SIG-M5 treated with dmso at 0.1 percent for 504 hours (cell line): ENCODE data around the gene PHIP.

Source experiments
- DNase-seq: peaks from one replicate; lab custom pipeline; 2025; ENCODE audit not compliant: unreplicated experiment; lab: John Stamatoyannopoulos, UW

PHIP gene

DNA sequence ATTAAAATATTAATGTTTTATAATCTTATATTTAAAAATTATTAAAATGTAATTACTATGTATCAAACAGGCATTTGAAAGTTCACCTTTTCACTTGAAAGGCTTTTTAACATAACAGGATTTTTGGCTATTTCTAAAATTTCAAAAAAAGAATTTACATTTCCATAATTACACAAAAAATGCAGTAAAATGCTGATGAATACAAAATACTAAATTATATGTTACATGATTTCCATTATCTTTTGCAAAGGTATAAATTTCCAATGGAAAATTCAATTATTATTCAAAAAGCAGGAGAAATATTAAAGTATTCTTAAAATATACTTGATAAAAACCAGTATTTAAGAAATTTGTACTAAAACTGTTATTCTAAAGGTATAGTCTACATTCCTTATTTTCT is 66.1 kb downstream of the PHIP start:
- DNase-seq, result no peak

DNA sequence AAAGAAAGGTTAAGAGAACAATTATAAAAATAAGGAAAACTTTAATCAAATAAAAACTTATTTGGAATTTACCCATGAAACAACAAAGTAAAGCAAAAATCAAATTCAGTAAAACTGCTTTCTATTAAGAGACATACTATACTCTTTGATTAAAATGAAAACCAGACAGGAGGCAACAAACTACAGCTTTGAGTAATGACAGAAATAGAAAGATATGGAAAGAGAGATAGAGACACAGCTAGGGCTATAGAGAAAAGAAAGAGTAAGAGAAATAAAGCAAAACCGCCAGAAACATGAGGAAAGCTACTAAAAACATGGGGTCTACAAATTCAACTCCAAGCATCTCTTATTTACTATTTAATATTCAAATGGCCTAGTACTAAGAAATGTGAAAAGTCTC is 67.6 kb downstream of the PHIP start:
- no peak for DNase-seq

DNA sequence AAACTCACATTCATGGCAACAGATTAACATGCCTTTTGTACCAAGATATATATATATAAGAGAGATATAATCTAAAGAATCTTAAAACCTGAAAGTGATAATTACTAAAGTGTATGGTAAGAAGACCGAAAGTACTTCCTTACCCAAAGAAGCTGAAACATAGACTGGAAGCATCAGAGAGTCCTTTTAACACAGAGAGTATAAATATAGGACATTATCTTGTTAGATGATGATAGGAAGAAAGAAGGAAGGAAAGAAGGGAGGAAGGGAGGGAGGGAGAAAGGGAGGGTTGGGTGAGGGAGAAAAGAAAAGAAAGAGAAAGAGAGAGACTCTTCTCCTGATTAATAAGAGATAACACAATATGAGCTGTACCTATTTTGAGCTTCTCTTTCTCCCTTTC is 68.2 kb downstream of the PHIP start:
- DNase-seq, result no peak

DNA sequence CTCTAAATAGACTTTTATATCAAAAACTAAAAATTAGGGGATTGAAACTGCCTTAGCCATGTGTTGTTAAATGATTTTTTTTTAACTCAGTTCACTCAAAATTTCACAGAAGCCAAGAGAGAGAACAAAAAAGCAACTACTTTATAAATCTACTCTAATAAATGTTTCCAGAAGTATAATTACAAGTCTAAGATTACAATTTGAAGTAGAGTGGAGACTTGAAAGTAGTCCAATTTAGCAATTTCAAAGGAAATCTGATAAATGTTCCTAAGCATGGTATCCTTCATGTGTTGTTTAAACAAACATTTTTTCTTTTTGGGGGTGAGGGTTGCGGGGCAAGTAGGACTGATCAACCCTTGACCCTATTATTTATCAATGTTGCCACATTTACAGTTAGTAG is 72.6 kb downstream of the PHIP start:
- DNase-seq, result no peak

DNA sequence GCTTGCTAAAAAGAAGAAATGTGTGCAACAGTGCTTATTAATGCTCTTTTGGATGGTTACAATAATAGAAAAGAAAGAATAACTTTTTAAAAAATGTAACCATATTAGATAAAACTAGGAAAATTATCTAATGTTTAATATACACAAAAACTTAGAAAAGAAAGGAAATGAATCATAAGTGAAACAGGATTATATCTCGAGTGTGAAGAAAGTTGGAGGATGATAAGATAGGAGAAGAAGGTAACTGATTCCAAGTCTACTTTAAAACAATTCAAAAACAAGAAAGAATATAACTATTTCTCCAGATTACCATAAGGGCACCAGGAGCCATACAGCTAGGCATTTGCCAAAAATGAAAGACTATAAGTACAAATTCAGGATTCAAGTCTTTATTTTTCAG is 73.0 kb downstream of the PHIP start:
- DNase-seq, result no peak

DNA sequence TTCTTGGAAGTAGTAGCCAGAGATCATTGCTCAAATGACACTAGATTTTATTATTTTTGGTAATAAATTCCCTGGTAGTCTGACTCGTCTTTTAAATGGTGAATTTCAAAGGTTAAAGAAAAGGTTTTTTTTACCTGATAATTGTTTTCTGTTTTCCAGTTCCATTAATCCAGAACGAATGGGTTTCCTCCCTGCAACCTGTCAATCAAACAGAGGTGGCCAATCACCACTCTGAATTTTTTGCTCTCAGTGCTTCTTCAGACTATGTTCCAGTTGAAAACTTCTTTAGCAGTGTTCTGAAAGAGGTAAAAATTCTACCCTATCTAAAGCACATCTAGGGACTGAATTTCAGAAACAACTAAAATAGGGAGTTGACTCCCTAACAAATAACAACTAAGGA is 73.8 kb downstream of the PHIP start:
- DNase-seq, result no peak

DNA sequence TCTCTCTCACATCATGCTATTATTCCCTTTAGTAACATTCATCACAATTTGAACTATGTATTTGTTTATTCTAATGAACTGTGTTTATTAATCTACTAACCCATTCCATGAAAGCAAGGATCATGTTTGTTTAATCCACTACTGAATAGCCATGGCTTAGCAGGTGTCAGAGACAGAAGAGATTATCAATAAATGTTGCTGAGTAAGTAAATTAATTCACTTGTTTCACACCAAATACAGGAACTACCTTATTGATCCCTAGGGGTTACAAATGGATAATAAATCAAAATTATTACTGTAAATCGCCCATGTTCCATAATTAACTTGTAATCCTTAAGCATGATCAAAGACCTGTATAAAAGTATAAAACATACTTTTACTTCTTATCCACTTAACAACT is 76.6 kb downstream of the PHIP start:
- no peak for DNase-seq

DNA sequence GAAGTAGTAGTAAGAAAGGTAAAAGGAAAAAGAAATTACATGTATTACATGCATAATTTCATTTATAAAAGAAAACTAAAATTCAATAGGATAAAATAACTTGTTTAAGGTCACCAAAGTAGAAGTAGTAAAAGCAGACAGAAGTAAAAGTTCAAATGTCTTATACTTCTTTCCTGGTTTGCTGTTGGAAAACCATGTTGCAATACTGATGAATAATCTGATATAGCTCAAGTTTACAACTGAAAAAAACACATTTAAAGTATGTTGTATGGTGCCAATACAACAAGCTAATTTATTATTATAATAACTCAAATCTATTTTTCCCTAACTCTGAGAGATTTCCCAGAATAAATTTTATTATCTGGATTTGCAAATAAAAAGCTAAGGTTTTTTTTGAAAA is 78.3 kb downstream of the PHIP start:
- DNase-seq, result no peak

DNA sequence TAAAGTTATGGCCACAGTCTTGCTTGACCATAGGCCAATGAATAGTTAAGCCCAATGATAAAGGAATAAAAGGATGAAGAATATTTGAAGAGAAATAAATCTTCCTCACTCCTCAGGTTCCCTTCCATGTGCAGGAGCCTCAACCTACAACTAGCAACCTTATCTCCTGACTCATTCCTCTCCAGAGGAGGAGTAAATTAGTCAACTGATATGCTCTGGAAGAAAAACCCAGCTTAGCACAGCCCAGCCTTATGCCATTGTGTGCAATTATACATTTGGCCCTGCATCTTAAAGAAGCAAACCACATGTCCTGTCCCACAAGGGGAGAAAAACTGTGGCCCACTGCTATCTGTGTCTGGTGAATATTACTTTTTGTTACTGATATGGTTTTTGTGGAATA is 82.1 kb downstream of the PHIP start:
- no peak for DNase-seq

DNA sequence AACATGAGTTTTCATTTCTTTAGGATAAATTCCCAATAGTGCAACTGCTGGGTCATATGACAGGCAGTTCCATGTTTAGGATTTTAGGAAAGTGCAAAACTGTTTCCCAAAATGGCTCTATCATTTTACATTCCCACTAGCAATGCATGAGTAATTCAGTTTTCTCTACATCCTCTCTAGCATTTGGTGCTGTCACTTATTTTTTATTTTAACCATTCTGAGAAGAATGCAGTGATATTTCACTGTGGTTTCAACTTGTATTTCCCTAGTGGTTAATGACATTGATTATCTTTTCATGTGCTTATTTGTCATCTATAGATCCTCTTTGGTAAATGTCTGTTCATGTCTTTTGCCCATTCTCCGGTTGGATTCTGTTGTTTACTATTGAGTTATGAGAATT is 82.7 kb downstream of the PHIP start:
- DNase-seq, result no peak

DNA sequence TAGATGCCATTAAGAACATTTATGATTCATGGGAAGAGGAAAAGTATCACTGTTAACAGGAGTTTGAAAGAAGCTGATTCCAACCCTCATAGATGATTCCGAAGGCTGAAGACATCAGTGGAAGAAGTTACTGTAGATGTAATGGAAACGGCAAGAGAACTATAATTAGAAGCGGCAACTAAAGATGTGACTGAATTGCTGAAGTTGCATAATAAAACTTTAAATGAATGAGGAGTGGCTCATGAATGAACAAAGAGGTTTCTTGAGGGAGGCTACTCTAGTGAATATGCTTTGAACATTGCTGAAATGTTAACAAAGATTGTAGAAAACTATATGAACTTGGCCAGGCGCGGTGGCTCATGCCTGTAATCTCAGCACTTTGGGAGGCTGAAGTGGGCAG is 84.1 kb downstream of the PHIP start:
- DNase-seq, result no peak

DNA sequence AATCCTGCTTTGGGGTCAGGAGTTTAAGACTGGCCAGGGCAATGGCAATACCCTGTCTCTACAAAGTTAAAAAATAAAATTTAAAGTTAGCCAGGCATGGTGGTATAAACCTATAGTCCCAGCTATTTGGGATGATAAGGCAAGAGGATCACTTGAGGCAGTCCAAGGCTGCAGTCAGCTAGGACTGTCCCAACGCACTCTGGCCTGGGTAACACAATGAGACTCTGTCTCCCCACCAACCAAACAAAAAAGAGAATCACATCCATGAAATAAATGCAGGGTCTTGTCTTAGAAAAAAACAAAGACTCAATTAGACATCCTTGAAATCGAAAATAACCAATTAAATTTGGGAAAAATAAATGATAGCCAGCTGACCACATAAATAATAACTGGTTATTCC is 88.9 kb downstream of the PHIP start:
- DNase-seq, result no peak

DNA sequence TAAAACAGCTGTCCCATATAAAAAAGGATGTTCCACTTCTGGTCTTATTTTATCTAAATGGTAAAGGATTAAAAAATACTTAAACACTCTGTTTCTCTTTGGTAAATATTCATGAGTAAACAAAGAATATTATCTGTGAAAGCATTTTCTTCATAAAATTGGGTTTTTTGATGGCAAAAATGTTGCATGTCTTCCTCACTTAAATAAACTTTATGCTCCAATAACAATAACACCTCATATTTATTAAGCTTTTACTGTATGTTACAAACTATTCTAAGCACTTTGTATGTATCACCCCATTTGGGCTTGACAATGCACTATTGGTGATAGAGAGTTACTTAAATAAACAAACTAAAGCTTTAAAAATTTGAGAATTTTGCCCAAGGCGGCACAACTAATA is 91.9 kb downstream of the PHIP start:
- DNase-seq, result no peak

DNA sequence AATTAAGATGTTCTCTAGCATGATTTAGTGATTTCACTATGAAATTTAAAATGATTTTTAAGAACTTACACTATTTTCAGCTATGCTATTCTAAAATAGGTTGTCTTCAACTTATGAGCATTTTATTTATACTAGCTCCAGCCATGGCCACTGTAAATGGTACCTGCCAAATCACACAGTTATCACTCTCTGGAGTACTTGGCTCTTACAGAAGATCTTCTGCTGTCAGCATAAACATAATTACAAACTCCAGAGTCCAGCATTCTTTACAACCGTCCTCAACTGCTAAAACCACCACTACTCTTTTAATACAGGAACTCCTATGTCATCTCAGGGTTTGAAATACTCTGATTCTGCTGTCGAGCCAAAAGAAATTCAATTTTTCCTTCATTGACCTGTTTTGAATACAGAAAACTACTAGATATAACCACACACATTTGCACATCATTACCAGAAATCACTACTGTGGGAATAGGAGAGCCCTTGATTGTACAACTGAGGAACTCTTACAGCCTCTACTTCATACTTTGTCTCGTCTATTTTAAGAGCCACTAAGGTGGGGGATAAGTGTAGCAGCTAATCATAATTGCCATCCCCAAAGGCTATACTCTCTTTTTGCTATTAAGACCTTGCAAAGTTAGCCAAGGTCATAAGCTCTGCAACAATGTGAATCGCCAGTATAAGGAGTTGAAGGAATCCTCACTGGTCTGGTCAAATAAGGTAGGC is 93.7 kb downstream of the PHIP start:
- no peak for DNase-seq

DNA sequence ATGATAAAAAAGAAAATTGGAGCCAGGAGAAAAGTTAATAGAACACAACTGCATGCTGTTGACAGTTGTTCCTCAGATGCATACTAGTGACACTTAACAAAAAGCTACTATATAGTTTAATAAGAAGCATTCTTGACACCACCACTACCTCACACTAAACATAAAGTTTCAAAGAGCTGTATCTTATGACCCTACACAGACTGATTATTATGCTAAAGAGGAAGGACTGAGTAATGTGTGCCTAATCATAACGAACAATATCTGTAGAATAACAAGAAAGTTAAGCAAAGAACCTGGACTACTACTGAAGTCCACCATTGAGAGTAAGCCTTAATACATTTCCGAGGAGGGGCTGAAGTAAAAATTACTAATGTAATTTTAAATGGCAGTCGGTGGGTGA is 110.9 kb downstream of the PHIP start:
- no peak for DNase-seq

DNA sequence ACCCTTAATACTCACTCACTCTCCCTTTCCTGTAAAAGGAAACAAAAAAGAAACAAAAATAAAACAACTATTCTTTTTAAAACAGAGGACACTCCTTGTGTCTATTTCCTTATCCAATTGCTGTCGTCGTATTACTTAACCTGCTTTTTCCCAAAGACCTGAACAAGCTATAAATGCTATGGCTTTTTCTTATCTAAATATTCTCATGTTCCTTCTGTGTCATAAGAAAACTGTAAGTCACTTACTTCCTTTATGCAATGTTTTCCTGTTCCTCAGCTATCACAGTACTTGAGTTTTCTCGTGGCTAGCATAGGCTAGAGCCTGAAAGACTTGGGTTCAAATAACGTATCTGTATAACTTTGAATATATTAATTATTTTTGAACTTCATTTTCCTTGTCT is 111.5 kb downstream of the PHIP start:
- DNase-seq, result no peak

DNA sequence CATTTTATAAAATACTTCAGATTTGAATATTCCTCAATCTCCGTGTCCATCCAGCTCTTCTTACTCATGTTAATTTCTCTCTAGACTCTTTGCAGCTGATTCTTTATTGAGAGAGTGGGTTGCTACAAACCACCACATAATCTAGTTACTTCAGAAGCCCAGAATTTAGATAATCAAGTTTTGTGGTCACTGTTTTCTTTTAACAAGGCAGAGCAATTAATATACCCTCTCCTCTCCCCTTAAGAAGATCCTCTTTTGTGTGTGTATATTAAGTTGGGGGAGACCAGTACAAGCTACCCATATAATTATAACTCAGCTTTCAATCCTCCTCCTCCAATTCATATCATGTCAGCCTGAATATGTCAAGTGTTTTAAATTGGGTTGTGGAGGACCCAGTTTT is 115.6 kb downstream of the PHIP start:
- no peak for DNase-seq

DNA sequence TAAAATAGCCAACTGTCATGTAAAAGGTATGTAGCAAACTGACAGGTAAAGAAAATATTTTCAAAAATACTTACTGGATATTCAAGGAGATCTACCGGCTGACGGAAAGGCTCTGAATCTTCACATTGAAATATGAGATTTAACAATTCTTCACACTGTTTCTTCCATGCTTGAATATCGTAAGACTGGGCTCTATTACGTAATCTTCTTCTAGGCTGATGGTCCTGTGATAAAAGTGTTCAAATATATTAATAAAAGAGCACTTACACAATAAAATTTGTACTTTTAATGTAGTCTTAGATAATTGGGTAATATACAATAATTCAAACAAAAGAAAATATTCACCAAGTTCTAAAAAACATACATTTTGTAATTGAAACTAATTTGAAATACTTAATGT is 123.3 kb downstream of the PHIP start:
- DNase-seq, result no peak

DNA sequence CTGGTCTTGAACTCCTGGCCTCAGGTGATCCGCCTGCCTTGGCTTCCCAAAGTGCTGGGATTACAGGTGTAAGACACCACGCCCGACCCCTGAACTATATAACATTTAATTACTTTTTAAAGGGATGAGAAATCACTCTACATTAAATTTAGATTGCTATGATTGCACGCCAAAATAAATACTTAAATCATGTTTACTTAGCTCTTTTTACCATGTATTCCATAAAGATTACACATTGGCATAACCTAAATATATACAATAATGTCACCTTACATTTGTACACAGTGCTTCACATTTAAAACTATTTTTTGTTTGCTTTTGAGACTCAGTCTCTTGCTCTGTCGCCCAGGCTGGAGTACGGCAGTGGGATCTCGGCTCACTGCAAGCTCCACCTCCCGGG is 124.3 kb downstream of the PHIP start:
- DNase-seq, result no peak

DNA sequence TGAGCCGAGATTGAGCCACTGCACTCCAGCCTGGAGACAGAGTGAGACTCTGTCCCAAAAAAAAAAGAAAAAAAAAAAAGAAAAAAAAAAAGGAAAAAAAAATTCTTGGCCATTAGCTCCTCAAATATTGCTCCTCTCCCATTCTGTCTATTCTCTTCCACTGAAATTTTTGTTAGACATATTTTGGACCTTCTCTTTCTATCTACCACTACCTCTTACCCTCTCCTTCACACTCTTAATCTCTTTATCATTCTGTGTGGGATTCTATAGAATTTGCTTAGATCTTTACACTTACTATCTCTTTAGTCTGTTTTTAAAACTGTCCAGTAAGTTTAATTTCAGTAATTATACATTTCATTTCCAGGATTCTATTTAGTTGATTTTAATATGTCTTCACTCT is 125.7 kb downstream of the PHIP start:
- no peak for DNase-seq

DNA sequence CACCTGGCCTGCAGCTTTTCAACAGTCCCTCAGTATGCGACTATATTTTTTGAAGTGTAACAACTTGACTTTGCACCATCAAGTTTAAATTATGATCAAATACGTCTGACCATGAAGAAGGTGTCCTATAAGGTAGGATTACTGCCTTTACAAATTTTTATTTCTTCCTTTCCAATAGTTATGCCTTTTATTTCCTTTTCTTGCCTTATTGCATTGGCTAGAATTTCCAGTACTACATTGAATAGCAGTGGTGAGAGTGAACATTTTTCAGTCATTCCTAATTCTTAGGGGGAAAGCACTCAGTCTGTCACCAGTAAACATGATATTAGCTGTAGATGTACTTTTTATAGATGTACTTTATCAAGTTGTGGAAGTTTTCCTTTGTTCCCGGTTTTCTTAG is 129.3 kb downstream of the PHIP start:
- no peak for DNase-seq

DNA sequence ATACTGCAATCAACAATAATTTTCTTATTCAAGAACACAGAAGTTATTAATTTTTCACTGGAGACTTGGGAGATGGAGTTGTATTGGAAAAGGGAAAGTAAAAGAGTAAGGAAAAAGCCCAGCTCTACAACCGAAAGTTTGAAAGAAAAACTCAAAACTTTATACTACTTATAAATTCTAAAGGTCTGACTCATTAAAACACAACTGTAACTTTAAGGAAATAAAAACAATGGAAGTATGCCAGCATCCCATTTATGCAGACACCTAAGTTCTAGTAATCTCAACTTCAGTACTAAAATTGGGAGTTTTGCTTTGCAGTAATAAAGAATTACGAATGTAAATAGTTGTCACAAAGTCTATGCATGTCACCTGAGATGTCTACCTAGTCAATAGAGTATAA is 130.1 kb downstream of the PHIP start:
- DNase-seq, result no peak

DNA sequence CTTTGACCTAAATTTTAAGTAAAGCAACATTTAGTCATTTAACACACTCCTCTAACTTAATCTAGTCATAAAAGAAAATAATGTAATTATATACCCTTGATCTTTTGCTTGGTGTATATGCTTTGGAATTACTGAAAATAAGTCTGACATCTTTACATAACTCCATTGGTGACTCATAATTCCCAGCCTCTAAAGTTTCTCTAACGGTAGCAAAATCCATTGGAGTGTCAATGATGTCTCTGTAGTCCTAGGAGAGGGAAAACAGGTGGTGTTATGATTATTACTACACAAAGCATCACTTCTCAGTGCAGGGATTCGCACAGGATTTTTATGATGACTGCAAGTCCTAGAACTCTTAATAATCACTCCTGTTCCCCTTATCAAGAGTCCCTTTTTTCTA is 130.5 kb downstream of the PHIP start:
- DNase-seq, result no peak

DNA sequence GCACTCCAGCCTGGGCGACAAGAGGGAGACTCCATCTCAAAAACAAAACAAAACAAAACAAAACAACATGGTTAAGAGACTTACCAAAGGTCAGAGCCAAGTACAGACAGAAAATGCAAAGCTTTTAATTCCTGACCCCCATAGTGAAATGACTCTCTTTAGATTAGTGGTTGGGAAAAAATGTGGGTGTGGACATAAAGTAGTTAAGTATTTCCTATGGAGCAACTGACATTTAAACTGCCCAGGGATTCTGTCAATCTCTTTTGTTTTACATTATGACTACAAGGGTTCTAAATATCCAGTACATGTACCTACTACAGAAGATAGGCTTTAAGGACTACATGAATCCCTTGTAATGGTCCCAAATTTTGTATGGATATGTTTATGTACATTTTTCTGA is 135.6 kb downstream of the PHIP start:
- no peak for DNase-seq
